Fibroblast of lung (primary cell): ENCODE measurements around the gene MYRFL. TPM values are rescaled to one million over a fixed set of nuclear protein-coding genes. Genes with fewer than 3 reads are reported as not detected.
"Not testable (repeated sequence)": the region's sequence is repeated elsewhere in the genome, so short reads cannot be mapped to it uniquely, and the experiment has no call there.

Experiments used
- DNase-seq, 2 donors: peaks; one replicate each; pipeline versions ENCODE4 v3.0.0 to v3.0.0-alpha.2; 2010; ENCODE audit warnings: low read depth in 2 of 2
- H2AFZ ChIP-seq: 2 replicates; pipeline ENCODE4 v1.5.1; 2012; ENCODE audit warnings: low read length, control low read depth, inconsistent platforms
- H3K27ac ChIP-seq: 2 replicates; pipeline ENCODE4 v1.5.1; 2011; ENCODE audit warnings: low read length, control low read depth; ENCODE audit not compliant: insufficient read depth
- H3K27me3 ChIP-seq: 2 replicates; pipeline ENCODE4 v1.5.1; 2011; ENCODE audit warnings: mild to moderate bottlenecking, low read length; ENCODE audit not compliant: control insufficient read depth, insufficient read depth
- H3K36me3 ChIP-seq: 2 replicates; pipeline ENCODE4 v1.5.1; 2011; ENCODE audit warnings: low read length; ENCODE audit not compliant: control insufficient read depth, insufficient read depth
- H3K4me1 ChIP-seq: 2 replicates; pipeline ENCODE4 v1.5.1; 2011; ENCODE audit warnings: low read length; ENCODE audit not compliant: control insufficient read depth, insufficient read depth; ENCODE audit errors: extremely low read depth
- H3K4me2 ChIP-seq: 2 replicates; pipeline ENCODE4 v1.5.1; 2011; ENCODE audit warnings: low read length, control low read depth; ENCODE audit not compliant: insufficient read depth; ENCODE audit errors: extremely low read depth
- H3K4me3 ChIP-seq, 4 experiments: fragments of 200-600 bp in 1 of 4; sonication (generic) in 1 of 4; replicated peaks in 1 of 4; 2 replicates each; pipeline ENCODE4 v1.5.1; 2011 to 2016; ENCODE audit warnings: low read length in 4 of 4, low read depth in 3 of 4, mild to moderate bottlenecking in 3 of 4, control low read depth in 2 of 4, inconsistent platforms in 1 of 4, mixed read lengths in 1 of 4; ENCODE audit not compliant: insufficient read depth in 1 of 4; ENCODE audit errors: control extremely low read depth in 1 of 4
- H3K79me2 ChIP-seq: 2 replicates; pipeline ENCODE4 v1.5.1; 2012; ENCODE audit warnings: mild to moderate bottlenecking, low read length, inconsistent platforms; ENCODE audit not compliant: control insufficient read depth, insufficient read depth
- H3K9ac ChIP-seq: 2 replicates; pipeline ENCODE4 v1.5.1; 2011; ENCODE audit warnings: mild to moderate bottlenecking, low read length, control low read depth; ENCODE audit not compliant: insufficient read depth
- H3K9me3 ChIP-seq: 2 replicates; pipeline ENCODE4 v1.5.1; 2012; ENCODE audit warnings: low read depth, low read length; ENCODE audit not compliant: control insufficient read depth, insufficient read depth
- H4K20me1 ChIP-seq: 2 replicates; pipeline ENCODE4 v1.5.1; 2011; ENCODE audit warnings: low read length; ENCODE audit not compliant: control insufficient read depth, insufficient read depth; ENCODE audit errors: extremely low read depth
- EZH2 ChIP-seq: IDR thresholded peaks from 2 replicates; pipeline ENCODE4 v1.5.1; 2012; ENCODE audit warnings: low read length, control low read depth, mild to moderate bottlenecking; ENCODE audit errors: missing control alignments
- polyA plus RNA-seq, 2 donors: library from polyadenylated mRNA; depleted of rRNA in 1 of 2; stranded (reverse) in 1 of 2; unstranded in 1 of 2; fragments of >200 nt; gene quantifications; 2 replicates each; pipeline ENCODE4 v1.2.1, GENCODE V29; 2011 to 2012; ENCODE audit warnings: missing spikeins in 1 of 2
- total RNA-seq: library from RNA; depleted of rRNA; stranded (reverse); fragments of >200 nt; gene quantifications from 2 replicates; pipeline ENCODE4 v1.2.1, GENCODE V29; 2014
- TF ChIP-seq, protein P1 (sequence below), 2 donors: IDR thresholded peaks in 1 of 2; conservative IDR thresholded peaks in 1 of 2; 1 replicate in 1 of 2; 2 replicates in 1 of 2; pipeline ENCODE4 v1.5.1; 2011 to 2012; ENCODE audit warnings: low read length in 2 of 2, control low read depth in 1 of 2, inconsistent platforms in 1 of 2, low read depth in 1 of 2, mild to moderate bottlenecking in 1 of 2

MYRFL gene
- total and polyA plus RNA-seq, 2 donors (not counting 1 experiment from before 2014, with no cell fraction given), result not detected

DNA sequence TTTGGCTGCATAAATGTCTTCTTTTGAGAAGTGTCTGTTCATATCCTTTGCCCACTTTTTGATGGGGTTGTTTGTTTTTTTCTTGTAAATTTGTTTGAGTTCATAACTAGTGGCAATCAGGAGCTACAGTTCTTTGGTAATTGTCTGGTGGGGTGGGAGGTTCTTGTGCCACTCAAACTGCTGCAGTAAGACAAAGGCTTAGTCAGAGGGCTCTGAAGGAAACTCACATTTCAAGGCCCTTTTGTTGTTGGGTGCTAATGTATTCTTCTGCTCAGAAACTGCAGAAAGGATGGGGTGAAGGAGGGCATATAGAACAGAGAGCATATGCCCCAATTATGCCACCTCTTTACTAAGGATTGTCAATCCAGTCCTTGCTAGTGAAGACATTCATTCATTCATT is 21.9 kb downstream of the MYRFL start:
- Histone ChIP-seq H3K4me2 (no peak overlapping the region), H3K9me3 (no peaks in the 10 kb centered on the region), H3K4me3 (no peak overlapping the region), H3K79me2 (no peaks in the 10 kb centered on the region), H3K27me3 (no peaks in the 10 kb centered on the region), H3K36me3 (no peaks in the 10 kb centered on the region), H4K20me1 (no peaks in the 10 kb centered on the region), H3K4me1 (no peaks in the 10 kb centered on the region), H3K9ac (no peak overlapping the region), H2AFZ (no peak overlapping the region), H3K27ac (no peak overlapping the region)
- no peak for TF ChIP-seq EZH2
- TF ChIP-seq, protein P1, sequence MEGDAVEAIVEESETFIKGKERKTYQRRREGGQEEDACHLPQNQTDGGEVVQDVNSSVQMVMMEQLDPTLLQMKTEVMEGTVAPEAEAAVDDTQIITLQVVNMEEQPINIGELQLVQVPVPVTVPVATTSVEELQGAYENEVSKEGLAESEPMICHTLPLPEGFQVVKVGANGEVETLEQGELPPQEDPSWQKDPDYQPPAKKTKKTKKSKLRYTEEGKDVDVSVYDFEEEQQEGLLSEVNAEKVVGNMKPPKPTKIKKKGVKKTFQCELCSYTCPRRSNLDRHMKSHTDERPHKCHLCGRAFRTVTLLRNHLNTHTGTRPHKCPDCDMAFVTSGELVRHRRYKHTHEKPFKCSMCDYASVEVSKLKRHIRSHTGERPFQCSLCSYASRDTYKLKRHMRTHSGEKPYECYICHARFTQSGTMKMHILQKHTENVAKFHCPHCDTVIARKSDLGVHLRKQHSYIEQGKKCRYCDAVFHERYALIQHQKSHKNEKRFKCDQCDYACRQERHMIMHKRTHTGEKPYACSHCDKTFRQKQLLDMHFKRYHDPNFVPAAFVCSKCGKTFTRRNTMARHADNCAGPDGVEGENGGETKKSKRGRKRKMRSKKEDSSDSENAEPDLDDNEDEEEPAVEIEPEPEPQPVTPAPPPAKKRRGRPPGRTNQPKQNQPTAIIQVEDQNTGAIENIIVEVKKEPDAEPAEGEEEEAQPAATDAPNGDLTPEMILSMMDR (conservative IDR thresholded peaks at IDR 0.05 in 1 of 2, IDR thresholded peaks at IDR 0.05 in 1 of 2; ENCODE audit: low read depth in 1 of 2, low read length in 2 of 2), result no peak
- no peak for DNase-seq

DNA sequence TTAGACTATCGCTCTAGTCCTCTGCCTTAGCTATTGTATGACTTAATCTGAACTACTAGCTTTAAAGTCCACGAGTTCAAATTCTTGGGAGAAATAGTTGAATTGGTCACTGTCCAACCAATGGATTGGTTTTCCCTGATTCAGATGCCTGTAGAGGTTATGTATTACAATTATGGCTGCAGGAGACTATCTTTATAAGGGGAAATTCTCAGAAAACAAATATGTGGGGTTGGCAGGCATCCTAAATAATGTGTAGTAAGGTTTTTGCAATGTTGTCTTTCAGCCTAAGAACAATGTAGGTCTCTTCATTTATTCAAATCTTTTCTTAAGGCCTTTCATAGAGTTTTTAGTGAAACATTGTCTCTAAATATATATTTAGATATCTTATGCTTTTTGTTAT is 26.9 kb downstream of the MYRFL start:
- Histone ChIP-seq H3K79me2 (no peaks in the 10 kb centered on the region), H3K4me1 (no peaks in the 10 kb centered on the region), H4K20me1 (no peaks in the 10 kb centered on the region), H3K4me2 (no peak overlapping the region), H3K4me3 (no peak overlapping the region), H3K9me3 (no peaks in the 10 kb centered on the region), H3K36me3 (no peaks in the 10 kb centered on the region), H2AFZ (no peak overlapping the region), H3K9ac (no peak overlapping the region), H3K27ac (no peak overlapping the region), H3K27me3 (no peaks in the 10 kb centered on the region)
- DNase-seq, result peak; percentile 5 to 70
- TF ChIP-seq, protein P1 (conservative IDR thresholded peaks at IDR 0.05 in 1 of 2, IDR thresholded peaks at IDR 0.05 in 1 of 2; ENCODE audit: low read depth in 1 of 2, low read length in 2 of 2), result no peak
- no peak for TF ChIP-seq EZH2

DNA sequence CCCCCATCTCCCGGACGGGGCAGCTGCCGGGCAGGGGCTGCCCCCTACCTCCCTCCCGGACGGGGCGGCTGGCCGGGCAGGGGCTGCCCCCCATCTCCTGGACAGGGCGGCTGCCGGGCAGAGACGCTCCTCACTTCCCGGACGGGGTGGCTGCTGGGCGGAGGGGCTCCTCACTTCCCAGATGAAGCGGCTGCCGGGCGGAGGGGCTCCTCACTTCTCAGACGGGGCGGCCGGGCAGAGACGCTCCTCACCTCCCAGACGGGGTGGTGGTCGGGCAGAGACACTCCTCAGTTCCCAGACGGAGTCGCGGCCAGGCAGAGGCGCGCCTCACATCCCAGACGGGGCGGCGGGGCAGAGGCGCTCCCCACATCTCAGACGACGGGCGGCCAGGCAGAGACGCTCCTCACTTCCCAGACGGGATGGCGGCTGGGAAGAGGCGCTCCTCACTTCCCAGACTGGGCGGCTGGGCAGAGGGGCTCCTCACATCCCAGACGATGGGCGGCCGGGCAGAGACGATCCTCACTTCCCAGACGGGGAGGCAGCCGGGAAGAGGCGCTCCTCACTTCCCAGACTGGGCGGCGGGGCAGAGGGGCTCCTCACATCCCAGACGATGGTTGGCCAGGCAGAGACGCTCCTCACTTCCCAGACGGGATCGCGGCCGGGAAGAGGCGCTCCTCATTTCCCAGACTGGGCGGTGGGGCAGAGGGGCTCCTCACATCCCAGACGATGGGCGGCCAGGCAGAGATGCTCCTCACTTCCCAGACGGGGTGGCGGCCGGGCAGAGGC is 28.3 kb downstream of the MYRFL start:
- not testable (repeated sequence) for H3K4me3 ChIP-seq, H3K79me2 ChIP-seq, H4K20me1 ChIP-seq, H2AFZ ChIP-seq, H3K4me2 ChIP-seq, H3K9me3 ChIP-seq, H3K27ac ChIP-seq, H3K36me3 ChIP-seq, H3K9ac ChIP-seq, H3K27me3 ChIP-seq, H3K4me1 ChIP-seq, DNase-seq
